Type B pancreatic cell (in vitro differentiated cells): ENCODE measurements around the gene SEC61A1. TPM values are rescaled to one million over a fixed set of nuclear protein-coding genes. Genes with fewer than 3 reads are reported as not detected.

Experiments used
- DNase-seq: peaks from one replicate; pipeline ENCODE4 v3.0.0; 2021; ENCODE audit warnings: mixed read lengths; ENCODE audit not compliant: unreplicated experiment; ENCODE audit errors: extremely low spot score
- H3K27ac Mint-ChIP-seq: 2 replicates; pipeline ENCODE4 v1.8.0; 2021; ENCODE audit warnings: mild to moderate bottlenecking, mixed read lengths
- H3K27me3 Mint-ChIP-seq: 2 replicates; pipeline ENCODE4 v1.8.0; 2021; ENCODE audit warnings: mixed read lengths
- H3K36me3 Mint-ChIP-seq: 2 replicates; pipeline ENCODE4 v1.8.0; 2021; ENCODE audit warnings: mixed read lengths
- H3K4me1 Mint-ChIP-seq: one replicate; pipeline ENCODE4 v1.8.0; 2021; ENCODE audit warnings: mixed read lengths; ENCODE audit not compliant: unreplicated experiment
- H3K4me3 Mint-ChIP-seq: 2 replicates; pipeline ENCODE4 v1.8.0; 2021; ENCODE audit warnings: mild to moderate bottlenecking, mixed read lengths
- H3K9me3 Mint-ChIP-seq: 2 replicates; pipeline ENCODE4 v1.8.0; 2021; ENCODE audit warnings: mixed read lengths
- CTCF ChIP-seq: fragments of 200-600 bp; sonication (generic); conservative IDR thresholded peaks from 2 replicates; pipeline ENCODE4 v1.5.0; 2021; ENCODE audit warnings: antibody characterized with exemption, mild to moderate bottlenecking
- total RNA-seq: library from RNA; stranded (reverse); gene quantifications from 2 replicates; pipeline ENCODE4 v1.2.1, GENCODE V29; 2021; ENCODE audit warnings: low replicate concordance

Gene SEC61A1
- total RNA-seq, 1 donor from 2014 or later = 207 TPM

DNA sequence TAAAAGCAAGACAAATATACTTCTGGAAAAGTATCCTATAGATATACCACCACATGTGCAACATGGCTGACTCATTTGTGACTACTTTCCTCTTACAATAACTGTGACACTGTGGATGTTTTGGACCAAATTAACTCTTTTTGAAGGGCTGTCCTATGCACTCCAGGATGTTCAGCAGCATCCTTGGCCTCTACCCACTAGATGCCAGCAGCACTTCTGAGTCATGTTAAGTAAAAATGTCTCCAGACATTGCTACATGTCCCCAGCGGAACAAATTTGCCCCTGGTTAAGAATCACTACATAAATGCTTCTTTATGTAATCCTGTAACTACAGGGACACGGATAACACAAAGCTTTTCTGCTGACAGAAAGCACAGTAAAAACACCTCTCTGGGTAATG, 39.3 kb downstream of the SEC61A1 start:
- TF ChIP-seq CTCF = no peak
- Mint-ChIP-seq H3K27me3 (no peaks in the 10 kb centered on the region), H3K9me3 (no peaks in the 10 kb centered on the region), H3K4me3 (no peak overlapping the region), H3K27ac (no peak overlapping the region), H3K36me3 (peaks cover 10% of the 10 kb centered on the region), H3K4me1 (no peaks in the 10 kb centered on the region)
- DNase-seq = no peak

GRCh38 chr3:128094295-128095151, 42.3 kb downstream of the SEC61A1 start:
- Mint-ChIP-seq H3K9me3 (no peaks in the 10 kb centered on the region), H3K36me3 (peaks cover 10% of the 10 kb centered on the region), H3K27ac (no peak overlapping the region), H3K27me3 (no peaks in the 10 kb centered on the region), H3K4me1 (no peaks in the 10 kb centered on the region), H3K4me3 (no peak overlapping the region)
- no peak for TF ChIP-seq CTCF
- DNase-seq = no peak

GRCh38 chr3:128095222-128095703, 43.0 kb downstream of the SEC61A1 start:
- H3K36me3 Mint-ChIP-seq = peaks cover 10% of the 10 kb centered on the region
- H3K4me1 Mint-ChIP-seq = no peaks in the 10 kb centered on the region
- peak; percentile 81 for TF ChIP-seq CTCF
- DNase-seq = no peak
- no peaks in the 10 kb centered on the region for H3K27me3 Mint-ChIP-seq
- H3K4me3 Mint-ChIP-seq = no peak overlapping the region
- no peaks in the 10 kb centered on the region for H3K9me3 Mint-ChIP-seq
- H3K27ac Mint-ChIP-seq = peak overlapping the region; percentile 60

- no peaks in the 10 kb centered on the region for H3K27me3 Mint-ChIP-seq
- H3K27ac Mint-ChIP-seq = no peak overlapping the region
- H3K4me3 Mint-ChIP-seq = no peak overlapping the region
- no peak for TF ChIP-seq CTCF
- H3K4me1 Mint-ChIP-seq = no peaks in the 10 kb centered on the region
- no peak for DNase-seq
- peaks cover 15% of the 10 kb centered on the region for H3K36me3 Mint-ChIP-seq
- no peaks in the 10 kb centered on the region for H3K9me3 Mint-ChIP-seq
These were observed 46.0 kb downstream of the SEC61A1 start for GRCh38 chr3:128098234-128098633.

DNA sequence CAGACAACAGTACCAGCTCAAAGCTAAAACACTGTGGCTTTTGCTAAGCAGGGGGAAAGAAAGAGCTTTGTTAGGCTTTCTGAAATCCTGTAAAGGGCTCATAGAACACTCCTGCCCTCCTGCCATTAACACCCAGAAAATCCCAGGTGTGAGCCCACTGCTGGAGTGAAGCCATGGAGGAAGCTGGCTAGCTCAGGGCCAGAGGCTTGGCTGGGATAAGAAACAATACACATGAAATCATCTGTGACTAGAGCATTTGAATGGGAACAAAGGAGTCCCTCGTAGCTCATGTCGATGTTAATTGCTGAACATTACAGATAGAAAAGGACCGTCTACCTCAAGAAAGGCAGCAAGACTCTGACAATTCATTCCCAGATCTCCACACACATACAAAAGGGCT, 47.9 kb downstream of the SEC61A1 start:
- H3K9me3 Mint-ChIP-seq = no peaks in the 10 kb centered on the region
- no peak for TF ChIP-seq CTCF
- DNase-seq = no peak
- H3K36me3 Mint-ChIP-seq = peaks cover 22% of the 10 kb centered on the region
- no peak overlapping the region for H3K27ac Mint-ChIP-seq
- no peak overlapping the region for H3K4me3 Mint-ChIP-seq
- no peaks in the 10 kb centered on the region for H3K4me1 Mint-ChIP-seq
- H3K27me3 Mint-ChIP-seq = no peaks in the 10 kb centered on the region
